ENCODE data around the gene HSF2BP. TPM values are rescaled to one million over a fixed set of nuclear protein-coding genes. Genes with fewer than 3 reads are reported as not detected.
"Not testable (repeated sequence)": the region's sequence is repeated elsewhere in the genome, so short reads cannot be mapped to it uniquely, and the experiment has no call there.

Gene HSF2BP
- polyA plus RNA-seq, 3 donors, result 1.8 to 2.5 (median 2.0) TPM

- DNase-seq (ENCODE audit: low read depth in 3 of 3, low spot score in 2 of 3), result not testable (repeated sequence)
Observed at GRCh38 chr21:43479197-43479596, 180.1 kb downstream of the HSF2BP start.

Other genes with a start within 250 kb of the HSF2BP start
- 1 to 10 TPM; 1.7 to 4.0 (median 2.3) TPM for gene SIK1, start 232.4 kb downstream of the HSF2BP start, polyA plus RNA-seq (ENCODE audit: insufficient read length in 3 of 3)
- gene RRP1B, start 72 bp upstream of the HSF2BP start, polyA plus RNA-seq (ENCODE audit: insufficient read length in 3 of 3), result 10 to 100 TPM; 28.0 to 30.2 (median 28.9) TPM
- gene PDXK, start 59.6 kb upstream of the HSF2BP start, polyA plus RNA-seq (ENCODE audit: insufficient read length in 3 of 3), result 10 to 100 TPM; 65.7 to 77.4 (median 72.1) TPM
- gene CSTB, start 116.8 kb upstream of the HSF2BP start, polyA plus RNA-seq (ENCODE audit: insufficient read length in 3 of 3), result 10 to 100 TPM; 44.0 to 64.3 (median 47.1) TPM
- gene RRP1, start 130.1 kb upstream of the HSF2BP start, polyA plus RNA-seq (ENCODE audit: insufficient read length in 3 of 3), result 10 to 100 TPM; 26.6 to 28.0 (median 26.8) TPM
- gene AGPAT3, start 205.7 kb upstream of the HSF2BP start, polyA plus RNA-seq (ENCODE audit: insufficient read length in 3 of 3), result 10 to 100 TPM; 45.5 to 61.4 (median 52.8) TPM